ENCODE results near the gene CEP41. TPM values are rescaled to one million over a fixed set of nuclear protein-coding genes. Genes with fewer than 3 reads are reported as not detected.

The CEP41 gene
- total and polyA plus RNA-seq, 5 experiments from 2014 or later, result 23.8 to 74.5 (median 54.8) TPM

GRCh38 chr7:130430115-130430514 is 10.7 kb downstream of the CEP41 start:
- H3K4me3 Mint-ChIP-seq, result no peak overlapping the region
- ATAC-seq, result no peak
- peaks cover 0 to 6% (median 3%) of the 10 kb centered on the region in 3 donors for H3K36me3 Mint-ChIP-seq
- POLR2A ChIA-PET, result interaction anchor here (1.5 kb wide), 1 partner anchor 9 kb away, joined by 4 read pairs; no protein-coding TSS in a partner anchor
- no peaks in the 10 kb centered on the region for H3K27me3 Mint-ChIP-seq
- no peak for DNase-seq
- H3K9me3 Mint-ChIP-seq, result no peaks in the 10 kb centered on the region
- peaks cover 22 to 33% (median 28%) of the 10 kb centered on the region in 4 donors for H3K4me1 Mint-ChIP-seq
- H3K27ac Mint-ChIP-seq, result no peak overlapping the region

- H3K27me3 Mint-ChIP-seq, result no peaks in the 10 kb centered on the region
- DNase-seq, result no peak
- peaks cover 0 to 8% (median 3%) of the 10 kb centered on the region in 3 donors for H3K36me3 Mint-ChIP-seq
- H3K4me1 Mint-ChIP-seq, result peaks cover 18 to 33% (median 30%) of the 10 kb centered on the region in 4 donors
- no peak for ATAC-seq
- peak overlapping the region in 2 of 10 donors; percentile 32 to 59 for H3K27ac Mint-ChIP-seq
- H3K4me3 Mint-ChIP-seq, result peak overlapping the region in 3 of 10 donors; percentile 20 to 51 (median 31)
- POLR2A ChIA-PET, result interaction anchor here (0.9 to 1.6 kb wide), 3 partner anchors 9 to 35 kb away, joined by 3 to 5 read pairs (median 4); no protein-coding TSS in a partner anchor
- H3K9me3 Mint-ChIP-seq, result no peaks in the 10 kb centered on the region
These were observed 11.8 kb downstream of the CEP41 start for GRCh38 chr7:130429019-130429418.

- DNase-seq (peak in 6 of 10 donors; percentile 24 to 79 (median 56)), ATAC-seq (peak; percentile 93 to 98)
- peak overlapping the region; percentile 45 to 96 (median 75) for H3K27ac Mint-ChIP-seq
- peaks cover 0 to 8% (median 3%) of the 10 kb centered on the region in 3 donors for H3K36me3 Mint-ChIP-seq
- H3K4me1 Mint-ChIP-seq, result peaks cover 28 to 55% (median 48%) of the 10 kb centered on the region in 4 donors
- H3K27me3 Mint-ChIP-seq, result no peaks in the 10 kb centered on the region
- POLR2A ChIA-PET, result interaction anchor here (0.6 to 2.5 kb wide), 2 partner anchors 14 to 32 kb away, joined by 3 to 6 read pairs; partner anchors contain the start of gene CEP41
- H3K9me3 Mint-ChIP-seq, result no peaks in the 10 kb centered on the region
- peak overlapping the region in 9 of 10 donors; percentile 6 to 64 (median 55) for H3K4me3 Mint-ChIP-seq
These were observed 14.3 kb downstream of the CEP41 start for GRCh38 chr7:130426564-130426963.

GRCh38 chr7:130425796-130426195 is 15.0 kb downstream of the CEP41 start:
- Mint-ChIP-seq H3K27ac (peak overlapping the region; percentile 45 to 96 (median 78)), H3K4me3 (peak overlapping the region in 9 of 10 donors; percentile 1 to 59 (median 31)), H3K9me3 (no peaks in the 10 kb centered on the region), H3K27me3 (no peaks in the 10 kb centered on the region), H3K36me3 (peaks cover 0 to 8% (median 3%) of the 10 kb centered on the region in 3 donors), H3K4me1 (peaks cover 32 to 61% (median 55%) of the 10 kb centered on the region in 4 donors)
- ATAC-seq, result no peak
- POLR2A ChIA-PET, result interaction anchor here (0.6 to 2.5 kb wide), 2 partner anchors 15 to 31 kb away, joined by 3 to 6 read pairs; partner anchors contain the start of gene CEP41
- no peak for DNase-seq

GRCh38 chr7:130423501-130424037 is 17.2 kb downstream of the CEP41 start:
- peaks cover 37 to 77% (median 70%) of the 10 kb centered on the region in 4 donors for H3K4me1 Mint-ChIP-seq
- ATAC-seq, result no peak
- POLR2A ChIA-PET, result interaction anchor here (0.8 to 1.5 kb wide), 4 partner anchors 13 to 218 kb away, joined by 3 to 6 read pairs (median 4); partner anchors contain the start of genes CEP41 and TMEM209
- peaks cover 0 to 4% (median 0%) of the 10 kb centered on the region in 3 donors for H3K36me3 Mint-ChIP-seq
- H3K27me3 Mint-ChIP-seq, result no peaks in the 10 kb centered on the region
- peak overlapping the region in 7 of 10 donors; percentile 8 to 78 (median 51) for H3K27ac Mint-ChIP-seq
- peak overlapping the region in 2 of 10 donors; percentile 4 to 15 for H3K4me3 Mint-ChIP-seq
- DNase-seq, result no peak
- H3K9me3 Mint-ChIP-seq, result no peaks in the 10 kb centered on the region

GRCh38 chr7:130421684-130422083 is 19.1 kb downstream of the CEP41 start:
- ATAC-seq, result peak; percentile 14 to 18
- POLR2A ChIA-PET, result interaction anchor here (0.5 to 1.6 kb wide), 4 partner anchors 9 to 29 kb away, joined by 3 to 8 read pairs (median 4); no protein-coding TSS in a partner anchor
- Mint-ChIP-seq H3K4me1 (peaks cover 38 to 85% (median 81%) of the 10 kb centered on the region in 4 donors), H3K27ac (peak overlapping the region; percentile 23 to 95 (median 88)), H3K9me3 (no peaks in the 10 kb centered on the region), H3K27me3 (no peaks in the 10 kb centered on the region), H3K36me3 (peaks cover 0 to 2% (median 0%) of the 10 kb centered on the region in 3 donors), H3K4me3 (peak overlapping the region; percentile 5 to 81 (median 66))
- no peak for DNase-seq

GRCh38 chr7:130420943-130421578 is 19.8 kb downstream of the CEP41 start:
- Mint-ChIP-seq H3K4me1 (peaks cover 40 to 87% (median 81%) of the 10 kb centered on the region in 4 donors), H3K9me3 (no peaks in the 10 kb centered on the region), H3K27me3 (no peaks in the 10 kb centered on the region), H3K4me3 (peak overlapping the region in 8 of 10 donors; percentile 52 to 81 (median 72)), H3K36me3 (peaks cover 0 to 2% (median 0%) of the 10 kb centered on the region in 3 donors), H3K27ac (peak overlapping the region in 9 of 10 donors; percentile 23 to 95 (median 88))
- ATAC-seq (no peak), DNase-seq (no peak)
- POLR2A ChIA-PET, result interaction anchor here (0.5 to 1.6 kb wide), 5 partner anchors 10 to 27 kb away, joined by 3 to 8 read pairs (median 4); no protein-coding TSS in a partner anchor

GRCh38 chr7:130419658-130420057 is 21.2 kb downstream of the CEP41 start:
- ATAC-seq, result peak; percentile 67 to 79
- DNase-seq, result peak in 4 of 10 donors; percentile 32 to 46 (median 36)
- no peaks in the 10 kb centered on the region for H3K27me3 Mint-ChIP-seq
- H3K4me1 Mint-ChIP-seq, result peaks cover 44 to 87% (median 80%) of the 10 kb centered on the region in 4 donors
- no peaks in the 10 kb centered on the region for H3K36me3 Mint-ChIP-seq
- H3K27ac Mint-ChIP-seq, result peak overlapping the region; percentile 86 to 95 (median 91)
- no peaks in the 10 kb centered on the region for H3K9me3 Mint-ChIP-seq
- POLR2A ChIA-PET, result interaction anchor here (0.6 to 1.4 kb wide), 5 partner anchors 14 to 123 kb away, joined by 3 to 6 read pairs (median 3); no protein-coding TSS in a partner anchor
- H3K4me3 Mint-ChIP-seq, result peak overlapping the region; percentile 40 to 81 (median 65)

- ATAC-seq (no peak), DNase-seq (no peak)
- H3K27me3 Mint-ChIP-seq, result no peaks in the 10 kb centered on the region
- no peaks in the 10 kb centered on the region for H3K9me3 Mint-ChIP-seq
- peaks cover 44 to 90% (median 86%) of the 10 kb centered on the region in 4 donors for H3K4me1 Mint-ChIP-seq
- POLR2A ChIA-PET, result interaction anchor here (0.5 kb wide), 1 partner anchor 29 kb away, joined by 7 read pairs; no protein-coding TSS in a partner anchor
- peak overlapping the region; percentile 85 to 96 (median 92) for H3K27ac Mint-ChIP-seq
- H3K36me3 Mint-ChIP-seq, result no peaks in the 10 kb centered on the region
- peak overlapping the region in 6 of 10 donors; percentile 15 to 74 (median 65) for H3K4me3 Mint-ChIP-seq
These were observed 22.5 kb downstream of the CEP41 start for GRCh38 chr7:130418306-130418705.

GRCh38 chr7:130417213-130417612 is 23.6 kb downstream of the CEP41 start:
- no peaks in the 10 kb centered on the region for H3K27me3 Mint-ChIP-seq
- H3K27ac Mint-ChIP-seq, result peak overlapping the region; percentile 85 to 96 (median 92)
- H3K9me3 Mint-ChIP-seq, result no peaks in the 10 kb centered on the region
- DNase-seq (peak in 4 of 10 donors; percentile 27 to 54 (median 46)), ATAC-seq (peak; percentile 57 to 63)
- POLR2A ChIA-PET, result interaction anchor here (0.8 to 1.8 kb wide), 7 partner anchors 10 to 49 kb away, joined by 3 to 8 read pairs (median 3); partner anchors contain the start of gene CEP41
- H3K4me3 Mint-ChIP-seq, result peak overlapping the region; percentile 54 to 87 (median 72)
- peaks cover 46 to 88% (median 84%) of the 10 kb centered on the region in 4 donors for H3K4me1 Mint-ChIP-seq
- H3K36me3 Mint-ChIP-seq, result no peaks in the 10 kb centered on the region

GRCh38 chr7:130415006-130415405 is 25.8 kb downstream of the CEP41 start:
- H3K4me1 Mint-ChIP-seq, result peaks cover 45 to 95% (median 86%) of the 10 kb centered on the region in 4 donors
- peak overlapping the region; percentile 27 to 78 (median 66) for H3K4me3 Mint-ChIP-seq
- DNase-seq (peak in 2 of 10 donors; percentile 43 to 50), ATAC-seq (peak; percentile 46 to 54)
- no peaks in the 10 kb centered on the region for H3K27me3 Mint-ChIP-seq
- POLR2A ChIA-PET, result no interaction called here
- H3K9me3 Mint-ChIP-seq, result no peaks in the 10 kb centered on the region
- H3K36me3 Mint-ChIP-seq, result peaks cover 0 to 10% (median 9%) of the 10 kb centered on the region in 3 donors
- peak overlapping the region; percentile 69 to 91 (median 86) for H3K27ac Mint-ChIP-seq

- peaks cover 41 to 91% (median 78%) of the 10 kb centered on the region in 4 donors for H3K4me1 Mint-ChIP-seq
- POLR2A ChIA-PET, result interaction anchor here (0.9 to 1.6 kb wide), 7 partner anchors 10 to 208 kb away, joined by 3 to 5 read pairs (median 4); partner anchors contain the start of gene TMEM209
- no peak for DNase-seq
- H3K9me3 Mint-ChIP-seq, result no peaks in the 10 kb centered on the region
- no peak for ATAC-seq
- no peaks in the 10 kb centered on the region for H3K27me3 Mint-ChIP-seq
- peak overlapping the region in 7 of 10 donors; percentile 16 to 71 (median 65) for H3K4me3 Mint-ChIP-seq
- peaks cover 0 to 15% (median 9%) of the 10 kb centered on the region in 3 donors for H3K36me3 Mint-ChIP-seq
- H3K27ac Mint-ChIP-seq, result peak overlapping the region; percentile 50 to 91 (median 86)
These were observed 27.6 kb downstream of the CEP41 start for GRCh38 chr7:130413201-130413600.

Data from naive thymus-derived CD8-positive, alpha-beta T cell (primary cell).